HAP-1 (cell line): ENCODE measurements around the gene LCP2.
A peak's percentile ranks its signal among the peaks of the same experiment; 100 is the strongest.

Source experiments
- DNase-seq, 2 experiments: peaks; one replicate each; pipeline ENCODE4 v3.0.0-alpha.2; 2016 to 2020; ENCODE audit warnings: low spot score in 2 of 2
- H3K27me3 ChIP-seq: fragments of 250-450 bp; sonication (Bioruptor Pico); 2 replicates; pipeline ENCODE4 v1.5.1; 2020; ENCODE audit warnings: low read depth, mild to moderate bottlenecking, moderate library complexity
- H3K36me3 ChIP-seq: fragments of 250-450 bp; sonication (Bioruptor Pico); replicated peaks from 2 replicates; pipeline ENCODE4 v1.5.1; 2020; ENCODE audit warnings: mild to moderate bottlenecking
- H3K4me1 ChIP-seq: fragments of 250-450 bp; sonication (Bioruptor Pico); 2 replicates; pipeline ENCODE4 v1.5.1; 2020; ENCODE audit warnings: mild to moderate bottlenecking
- H3K4me3 ChIP-seq: fragments of 250-450 bp; sonication (Bioruptor Pico); 2 replicates; pipeline ENCODE4 v1.5.1; 2020; ENCODE audit warnings: mild to moderate bottlenecking, moderate library complexity
- H3K9me3 ChIP-seq: fragments of 250-450 bp; sonication (Bioruptor Pico); 2 replicates; pipeline ENCODE4 v1.5.1; 2020; ENCODE audit warnings: mild to moderate bottlenecking, moderate library complexity
- in situ Hi-C: fragments of 300-500 bp; cut with MboI; formaldehyde crosslinking; loops from 3 replicates; pipeline ENCODE4 v1.14.3; 2020; ENCODE audit warnings: low sequenced_read_pairs, inconsistent platforms, mixed read lengths

The LCP2 gene

GRCh38 chr5:170333161-170333910 is 35.8 kb upstream of the LCP2 start:
- H3K4me1 ChIP-seq, result no peaks in the 10 kb centered on the region
- H3K36me3 ChIP-seq, result no peaks in the 10 kb centered on the region
- no peak overlapping the region for H3K4me3 ChIP-seq
- in situ Hi-C loops, result no loop called here
- H3K9me3 ChIP-seq, result no peaks in the 10 kb centered on the region
- DNase-seq, result peak in 1 of 2 experiments; percentile 11
- H3K27me3 ChIP-seq, result peaks cover 3% of the 10 kb centered on the region; the same call in 1 of the 2 replicates

- no peaks in the 10 kb centered on the region for H3K9me3 ChIP-seq
- DNase-seq, result no peak
- H3K4me1 ChIP-seq, result no peaks in the 10 kb centered on the region
- no peaks in the 10 kb centered on the region for H3K36me3 ChIP-seq
- peaks cover 6% of the 10 kb centered on the region for H3K27me3 ChIP-seq
- H3K4me3 ChIP-seq, result no peak overlapping the region
- in situ Hi-C loops, result no loop called here
Observed at GRCh38 chr5:170332058-170332457, 34.5 kb upstream of the LCP2 start.

- peaks cover 8% of the 10 kb centered on the region for H3K27me3 ChIP-seq
- no peak for DNase-seq
- in situ Hi-C loops, result no loop called here
- H3K9me3 ChIP-seq, result no peaks in the 10 kb centered on the region
- no peaks in the 10 kb centered on the region for H3K4me1 ChIP-seq
- H3K36me3 ChIP-seq, result no peaks in the 10 kb centered on the region
- no peak overlapping the region for H3K4me3 ChIP-seq
Observed at GRCh38 chr5:170330568-170331054, 33.0 kb upstream of the LCP2 start.

- H3K9me3 ChIP-seq, result no peaks in the 10 kb centered on the region
- no peaks in the 10 kb centered on the region for H3K36me3 ChIP-seq
- H3K4me1 ChIP-seq, result no peaks in the 10 kb centered on the region
- DNase-seq, result no peak
- H3K4me3 ChIP-seq, result no peak overlapping the region
- in situ Hi-C loops, result no loop called here
- H3K27me3 ChIP-seq, result peaks cover 8% of the 10 kb centered on the region
Observed at GRCh38 chr5:170329524-170329923, 31.9 kb upstream of the LCP2 start.

- no peaks in the 10 kb centered on the region for H3K4me1 ChIP-seq
- no peaks in the 10 kb centered on the region for H3K36me3 ChIP-seq
- peaks cover 6% of the 10 kb centered on the region; the same call in 1 of the 2 replicates for H3K27me3 ChIP-seq
- H3K9me3 ChIP-seq, result no peaks in the 10 kb centered on the region
- in situ Hi-C loops, result no loop called here
- no peak for DNase-seq
- H3K4me3 ChIP-seq, result no peak overlapping the region
Observed at GRCh38 chr5:170327829-170328228, 30.3 kb upstream of the LCP2 start.

- Histone ChIP-seq H3K36me3 (no peaks in the 10 kb centered on the region), H3K9me3 (no peaks in the 10 kb centered on the region), H3K4me1 (no peaks in the 10 kb centered on the region), H3K4me3 (no peak overlapping the region), H3K27me3 (peaks cover 6% of the 10 kb centered on the region; the same call in 1 of the 2 replicates)
- in situ Hi-C loops, result no loop called here
- no peak for DNase-seq
Observed at GRCh38 chr5:170327168-170327567, 29.6 kb upstream of the LCP2 start.

GRCh38 chr5:170319301-170319700 is 21.7 kb upstream of the LCP2 start:
- 0 out of 2 replicates have a peak, but pooled peaks cover 3% of the 10 kb centered on the region for H3K27me3 ChIP-seq
- H3K4me3 ChIP-seq, result no peak overlapping the region
- in situ Hi-C loops, result no loop called here
- DNase-seq, result no peak
- peaks cover 4% of the 10 kb centered on the region; the same call in 1 of the 2 replicates for H3K4me1 ChIP-seq
- no peaks in the 10 kb centered on the region for H3K9me3 ChIP-seq
- H3K36me3 ChIP-seq, result no peaks in the 10 kb centered on the region

GRCh38 chr5:170317499-170317898 is 19.9 kb upstream of the LCP2 start:
- Histone ChIP-seq H3K4me1 (peaks cover 4% of the 10 kb centered on the region; the same call in 1 of the 2 replicates), H3K9me3 (no peaks in the 10 kb centered on the region), H3K4me3 (no peak overlapping the region), H3K27me3 (0 out of 2 replicates have a peak, but pooled peaks cover 3% of the 10 kb centered on the region), H3K36me3 (no peaks in the 10 kb centered on the region)
- no peak for DNase-seq
- in situ Hi-C loops, result no loop called here

GRCh38 chr5:170316937-170317336 is 19.4 kb upstream of the LCP2 start:
- in situ Hi-C loops, result no loop called here

GRCh38 chr5:170315154-170315553 is 17.6 kb upstream of the LCP2 start:
- H3K36me3 ChIP-seq, result no peaks in the 10 kb centered on the region
- 0 out of 2 replicates have a peak, but pooled peaks cover 4% of the 10 kb centered on the region for H3K27me3 ChIP-seq
- peaks cover 4% of the 10 kb centered on the region; the same call in 1 of the 2 replicates for H3K4me1 ChIP-seq
- no peak overlapping the region for H3K4me3 ChIP-seq
- peak; percentile 16 to 49 for DNase-seq
- no peaks in the 10 kb centered on the region for H3K9me3 ChIP-seq
- in situ Hi-C loops, result no loop called here

More at GRCh38 chr5:170316937-170317336, 19.4 kb upstream of the LCP2 start:
- Histone ChIP-seq H3K36me3 (no peaks in the 10 kb centered on the region), H3K4me1 (peaks cover 4% of the 10 kb centered on the region; the same call in 1 of the 2 replicates), H3K9me3 (no peaks in the 10 kb centered on the region), H3K27me3 (0 out of 2 replicates have a peak, but pooled peaks cover 3% of the 10 kb centered on the region), H3K4me3 (no peak overlapping the region)
- no peak for DNase-seq

GRCh38 chr5:170314541-170315095 is 17.0 kb upstream of the LCP2 start:
- 0 out of 2 replicates have a peak, but pooled peaks cover 4% of the 10 kb centered on the region for H3K27me3 ChIP-seq
- H3K4me1 ChIP-seq, result peaks cover 4% of the 10 kb centered on the region; the same call in 1 of the 2 replicates
- no peak overlapping the region for H3K4me3 ChIP-seq
- H3K9me3 ChIP-seq, result no peaks in the 10 kb centered on the region
- no peaks in the 10 kb centered on the region for H3K36me3 ChIP-seq
- no peak for DNase-seq
- in situ Hi-C loops, result no loop called here

GRCh38 chr5:170313816-170314215 is 16.2 kb upstream of the LCP2 start:
- no peak for DNase-seq
- Histone ChIP-seq H3K4me1 (peaks cover 4% of the 10 kb centered on the region; the same call in 1 of the 2 replicates), H3K4me3 (no peak overlapping the region), H3K9me3 (no peaks in the 10 kb centered on the region), H3K36me3 (no peaks in the 10 kb centered on the region), H3K27me3 (0 out of 2 replicates have a peak, but pooled peaks cover 4% of the 10 kb centered on the region)
- in situ Hi-C loops, result no loop called here

- in situ Hi-C loops, result no loop called here
Observed at GRCh38 chr5:170313344-170313743, 15.8 kb upstream of the LCP2 start.

GRCh38 chr5:170312666-170313065 is 15.1 kb upstream of the LCP2 start:
- in situ Hi-C loops, result no loop called here
- DNase-seq, result no peak

More at GRCh38 chr5:170313344-170313743, 15.8 kb upstream of the LCP2 start:
- H3K27me3 ChIP-seq, result 0 out of 2 replicates have a peak, but pooled peaks cover 4% of the 10 kb centered on the region
- no peak overlapping the region for H3K4me3 ChIP-seq
- no peaks in the 10 kb centered on the region for H3K9me3 ChIP-seq
- H3K36me3 ChIP-seq, result no peaks in the 10 kb centered on the region
- peaks cover 4% of the 10 kb centered on the region; the same call in 1 of the 2 replicates for H3K4me1 ChIP-seq
- DNase-seq, result no peak

More at GRCh38 chr5:170312666-170313065, 15.1 kb upstream of the LCP2 start:
- Histone ChIP-seq H3K4me3 (no peak overlapping the region), H3K27me3 (0 out of 2 replicates have a peak, but pooled peaks cover 4% of the 10 kb centered on the region), H3K4me1 (peaks cover 4% of the 10 kb centered on the region; the same call in 1 of the 2 replicates), H3K9me3 (no peaks in the 10 kb centered on the region), H3K36me3 (no peaks in the 10 kb centered on the region)
